Muscle layer of duodenum (tissue), 2 donors: ENCODE data around the gene PCBD2.
"Not testable (repeated sequence)": the region's sequence is repeated elsewhere in the genome, so short reads cannot be mapped to it uniquely, and the experiment has no call there.

Experiments
- H3K27ac ChIP-seq: one replicate; pipeline ENCODE4 v1.7.0; 2013; ENCODE audit warnings: mild to moderate bottlenecking, low read length
- H3K27me3 ChIP-seq: one replicate; pipeline ENCODE4 v1.7.0; 2013; ENCODE audit warnings: low read depth, mild to moderate bottlenecking, control low read depth, low read length
- H3K36me3 ChIP-seq, 2 donors: one replicate each; pipeline ENCODE4 v1.7.0; 2013; ENCODE audit warnings: low read length in 2 of 2, control low read depth in 1 of 2, mild to moderate bottlenecking in 1 of 2; ENCODE audit not compliant: insufficient read depth in 2 of 2, control insufficient read depth in 1 of 2
- H3K4me1 ChIP-seq, 2 donors: one replicate each; pipeline ENCODE4 v1.7.0; 2013; ENCODE audit warnings: low read length in 2 of 2, mild to moderate bottlenecking in 2 of 2, control low read depth in 1 of 2, moderate library complexity in 1 of 2; ENCODE audit not compliant: insufficient read depth in 2 of 2, control insufficient read depth in 1 of 2
- H3K4me3 ChIP-seq, 2 donors: one replicate each; pipeline ENCODE4 v1.7.0; 2013; ENCODE audit warnings: low read length in 2 of 2, low read depth in 1 of 2, mild to moderate bottlenecking in 1 of 2
- H3K9me3 ChIP-seq, 2 donors: one replicate each; pipeline ENCODE4 v1.7.0; 2013; ENCODE audit warnings: low read length in 2 of 2, control low read depth in 1 of 2, mild to moderate bottlenecking in 1 of 2; ENCODE audit not compliant: control insufficient read depth in 1 of 2
- donor health status: healthy.

The PCBD2 gene

GRCh38 chr5:134904610-134905245 lies at the start of gene PCBD2:
Gene PCBD2, plus strand, starts transcription at chr5:134905131. Its CDS starts 9 bp downstream, at chr5:134905140.
- Histone ChIP-seq H3K4me3 (peak within 1 kb of the TSS; percentile 89), H3K9me3 (no peaks in the 10 kb centered on the region), H3K27ac (peak within 1 kb of the TSS; percentile 94), H3K4me1 (no peaks in the 10 kb centered on the region), H3K36me3 (peaks cover 0 to 4% of the 10 kb centered on the region in 2 donors), H3K27me3 (no peaks in the 10 kb centered on the region)

GRCh38 chr5:134856465-134856864 lies 48.5 kb upstream of the PCBD2 start:
- H3K4me1 ChIP-seq, H3K27ac ChIP-seq, H3K9me3 ChIP-seq, H3K27me3 ChIP-seq, H3K4me3 ChIP-seq: not testable (repeated sequence)
- peaks cover 29 to 40% of the 10 kb centered on the region in 2 donors for H3K36me3 ChIP-seq

GRCh38 chr5:134857401-134857800 lies 47.5 kb upstream of the PCBD2 start:
- Histone ChIP-seq H3K4me1 (peaks cover 0 to 3% of the 10 kb centered on the region in 2 donors), H3K27me3 (no peaks in the 10 kb centered on the region), H3K4me3 (no peak overlapping the region), H3K9me3 (no peaks in the 10 kb centered on the region), H3K36me3 (peaks cover 34 to 38% of the 10 kb centered on the region in 2 donors), H3K27ac (no peak overlapping the region)

GRCh38 chr5:134864707-134865106 lies 40.2 kb upstream of the PCBD2 start:
- Histone ChIP-seq H3K27ac (no peak overlapping the region), H3K27me3 (no peaks in the 10 kb centered on the region), H3K4me3 (no peak overlapping the region), H3K36me3 (peaks cover under 1 to 15% of the 10 kb centered on the region in 2 donors), H3K4me1 (no peaks in the 10 kb centered on the region), H3K9me3 (no peaks in the 10 kb centered on the region)

GRCh38 chr5:134873494-134873893 lies 31.4 kb upstream of the PCBD2 start:
- Histone ChIP-seq H3K36me3 (peaks cover 0 to 10% of the 10 kb centered on the region in 2 donors), H3K4me3 (peak overlapping the region; percentile 91 to 94), H3K9me3 (no peaks in the 10 kb centered on the region), H3K4me1 (peaks cover 6 to 11% of the 10 kb centered on the region in 2 donors), H3K27ac (peak overlapping the region; percentile 94), H3K27me3 (no peaks in the 10 kb centered on the region)

- peak within 1 kb of the TSS; percentile 91 to 94 for H3K4me3 ChIP-seq
- peak within 1 kb of the TSS; percentile 94 for H3K27ac ChIP-seq
- H3K9me3 ChIP-seq, result no peaks in the 10 kb centered on the region
- H3K27me3 ChIP-seq, result no peaks in the 10 kb centered on the region
- peaks cover 0 to 10% of the 10 kb centered on the region in 2 donors for H3K36me3 ChIP-seq
- H3K4me1 ChIP-seq, result peaks cover 6 to 11% of the 10 kb centered on the region in 2 donors
Observed at GRCh38 chr5:134873987-134874830, 30.7 kb upstream of the PCBD2 start, which contains the start of gene TXNDC15. Gene TXNDC15, plus strand, starts transcription at chr5:134874371. Its CDS starts 57 bp downstream, at chr5:134874428.

- H3K27ac ChIP-seq, result peak overlapping the region; percentile 94
- H3K27me3 ChIP-seq, result no peaks in the 10 kb centered on the region
- H3K4me1 ChIP-seq, result peaks cover 6 to 11% of the 10 kb centered on the region in 2 donors
- H3K36me3 ChIP-seq, result peaks cover 0 to 10% of the 10 kb centered on the region in 2 donors
- no peaks in the 10 kb centered on the region for H3K9me3 ChIP-seq
- peak overlapping the region; percentile 91 to 94 for H3K4me3 ChIP-seq
Observed at GRCh38 chr5:134874831-134875655, 29.9 kb upstream of the PCBD2 start.

GRCh38 chr5:134877159-134877558 lies 27.8 kb upstream of the PCBD2 start:
- no peak overlapping the region for H3K4me3 ChIP-seq
- no peaks in the 10 kb centered on the region for H3K9me3 ChIP-seq
- H3K36me3 ChIP-seq, result peaks cover 0 to 10% of the 10 kb centered on the region in 2 donors
- H3K4me1 ChIP-seq, result peaks cover 6 to 11% of the 10 kb centered on the region in 2 donors
- H3K27me3 ChIP-seq, result no peaks in the 10 kb centered on the region
- H3K27ac ChIP-seq, result no peak overlapping the region

- H3K9me3 ChIP-seq, result no peaks in the 10 kb centered on the region
- H3K27me3 ChIP-seq, result no peaks in the 10 kb centered on the region
- H3K36me3 ChIP-seq, result peaks cover 0 to 10% of the 10 kb centered on the region in 2 donors
- H3K4me1 ChIP-seq, result peaks cover 6 to 11% of the 10 kb centered on the region in 2 donors
- no peak overlapping the region for H3K4me3 ChIP-seq
- no peak overlapping the region for H3K27ac ChIP-seq
Observed at GRCh38 chr5:134878403-134878802, 26.5 kb upstream of the PCBD2 start.

- Histone ChIP-seq H3K4me1 (peaks cover 0 to 11% of the 10 kb centered on the region in 2 donors), H3K4me3 (no peak overlapping the region), H3K27ac (no peak overlapping the region), H3K9me3 (no peaks in the 10 kb centered on the region), H3K36me3 (peaks cover 0 to 7% of the 10 kb centered on the region in 2 donors), H3K27me3 (no peaks in the 10 kb centered on the region)
Observed at GRCh38 chr5:134879456-134879855, 25.5 kb upstream of the PCBD2 start.

GRCh38 chr5:134880937-134881336 lies 24.0 kb upstream of the PCBD2 start:
- H3K27ac ChIP-seq, H3K4me1 ChIP-seq, H3K4me3 ChIP-seq, H3K9me3 ChIP-seq, H3K36me3 ChIP-seq, H3K27me3 ChIP-seq: not testable (repeated sequence)
